ENCODE measurements around the gene SFXN5.

- TF ChIP-seq CTCF (IDR thresholded peaks at IDR 0.05; ENCODE audit: insufficient read depth, low read length, poor library complexity, severe bottlenecking) (no peak), EZH2phosphoT487 (conservative IDR thresholded peaks at IDR 0.05; ENCODE audit: low read length) (no peak)
These were observed 147.6 kb downstream of the SFXN5 start for GRCh38 chr2:72923833-72924352.
